Fibroblast of mammary gland (primary cell): ENCODE results near the gene MUC2.

Experiments used
- DNase-seq: peaks from one replicate; pipeline ENCODE4 v3.0.0-alpha.2; 2010; ENCODE audit warnings: low read depth
- H3K4me3 ChIP-seq: 2 replicates; pipeline ENCODE4 v1.5.1; 2011; ENCODE audit warnings: low read depth, mild to moderate bottlenecking, low read length, moderate library complexity; ENCODE audit not compliant: control insufficient read depth
- CTCF ChIP-seq: conservative IDR thresholded peaks from 2 replicates; pipeline ENCODE4 v1.5.1; 2011; ENCODE audit warnings: low read depth, low read length, inconsistent platforms; ENCODE audit not compliant: control insufficient read depth, insufficient read depth

The MUC2 gene

GRCh38 chr11:1033016-1033798, 41.5 kb upstream of the MUC2 start:
- H3K4me3 ChIP-seq: no peak overlapping the region
- TF ChIP-seq CTCF: no peak
- DNase-seq: no peak

DNA sequence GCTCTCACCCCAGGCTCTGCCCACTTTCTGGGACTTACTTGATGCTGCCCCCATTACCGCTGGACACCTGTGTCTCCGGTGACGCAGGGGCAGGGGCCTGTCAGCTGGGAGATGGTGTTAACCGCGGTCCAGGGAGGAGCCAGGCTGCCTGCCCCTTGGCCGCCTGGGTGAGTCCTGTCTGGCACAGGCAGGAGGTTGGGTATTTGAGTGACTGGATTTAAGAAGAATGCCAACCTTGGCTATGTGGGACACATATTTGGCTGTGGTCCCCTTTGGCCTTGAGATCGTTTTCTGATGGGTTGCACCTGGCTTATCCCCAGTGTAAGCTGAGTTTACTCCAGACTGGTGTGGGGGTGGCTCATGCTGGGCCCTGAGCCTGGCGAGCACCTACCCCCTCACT, 40.7 kb upstream of the MUC2 start:
- H3K4me3 ChIP-seq: no peak overlapping the region

DNA sequence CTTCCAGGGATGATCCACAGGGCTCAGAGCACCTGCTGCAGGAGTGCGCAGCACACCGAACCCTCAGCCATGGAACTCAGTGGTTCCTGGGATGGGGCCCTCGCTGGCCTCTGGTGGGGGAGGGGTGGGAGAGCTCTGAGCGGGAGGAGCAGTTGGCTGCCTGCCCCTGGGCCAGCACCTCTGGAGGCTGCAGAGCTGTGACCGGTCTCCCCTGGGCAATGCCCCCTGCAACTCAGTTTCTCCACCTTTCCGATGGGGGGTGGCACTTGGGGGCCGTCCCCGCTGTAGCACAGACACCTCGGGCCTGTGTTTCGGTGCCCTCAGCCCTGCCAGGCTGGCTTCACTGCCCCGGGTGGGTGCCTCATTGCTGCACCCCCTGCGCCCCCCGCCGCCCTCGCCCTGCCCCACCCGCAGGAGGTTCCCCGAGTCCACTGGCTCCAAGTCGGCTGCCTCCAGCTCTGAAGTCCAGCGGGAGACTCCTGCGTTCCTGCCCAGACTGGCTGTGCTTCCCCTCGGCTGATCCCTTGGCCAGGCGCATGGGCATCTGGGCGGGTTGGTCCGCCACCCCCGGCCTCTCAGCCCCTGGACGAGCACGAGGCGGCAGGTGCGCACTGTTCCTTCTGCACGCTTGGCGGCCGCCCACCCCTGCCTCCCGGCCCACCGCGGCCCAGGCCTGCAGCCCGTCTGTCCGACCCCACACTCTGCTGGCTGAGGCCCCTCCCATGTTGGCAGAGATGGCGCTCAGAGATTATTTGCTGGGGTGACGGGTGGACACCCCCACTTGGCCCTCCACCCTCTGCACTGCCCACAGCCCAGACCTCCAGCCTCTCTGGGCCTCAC, 40.0 kb upstream of the MUC2 start:
- no peak overlapping the region for H3K4me3 ChIP-seq
- no peak for DNase-seq
- no peak for TF ChIP-seq CTCF

More for the DNA sequence above, 40.7 kb upstream of the MUC2 start:
- no peak for TF ChIP-seq CTCF
- no peak for DNase-seq

- no peak for DNase-seq
- TF ChIP-seq CTCF: no peak
- no peak overlapping the region for H3K4me3 ChIP-seq
These were observed 38.9 kb upstream of the MUC2 start for GRCh38 chr11:1035577-1036283.

DNA sequence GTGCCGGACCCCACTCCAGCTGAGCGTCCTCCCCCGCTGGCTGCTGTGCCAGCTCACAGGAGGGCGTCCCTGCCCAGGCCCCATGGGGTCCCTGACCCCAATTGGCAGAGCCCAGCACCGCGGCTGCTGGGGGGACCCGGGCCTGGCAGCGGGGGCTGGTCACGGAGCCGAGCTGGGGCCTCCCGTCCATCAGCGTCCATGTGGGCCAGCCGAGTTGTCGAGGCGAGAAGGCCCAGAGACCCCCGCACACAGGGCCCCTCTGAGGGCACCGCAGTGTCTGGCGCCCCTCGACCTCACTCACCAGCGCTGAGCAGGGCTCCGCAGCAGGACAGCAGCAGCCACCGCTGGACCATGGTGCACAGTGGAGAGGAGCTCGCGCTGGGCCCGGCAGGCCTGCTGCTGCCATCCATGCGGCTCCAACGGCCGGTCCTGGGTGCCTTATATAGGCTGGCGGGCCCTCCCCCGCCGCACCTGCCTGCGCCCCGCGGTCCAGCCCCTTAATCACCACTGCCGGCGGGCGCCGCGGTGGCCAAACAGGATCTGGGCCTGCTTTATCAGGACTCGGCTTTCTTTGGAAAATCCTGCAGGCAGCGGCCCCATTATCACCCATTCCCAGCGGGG, 38.3 kb upstream of the MUC2 start, which contains the start of gene MUC6:
Gene MUC6 (minus strand): TSS at position 416 of the 621 bp plus-strand sequence. CDS start 63 bp downstream, at position 353.
- H3K4me3 ChIP-seq: no peak within 1 kb of the TSS
- no peak for TF ChIP-seq CTCF
- no peak for DNase-seq

GRCh38 chr11:1036931-1037330, 37.7 kb upstream of the MUC2 start:
- no peak for TF ChIP-seq CTCF
- H3K4me3 ChIP-seq: no peak overlapping the region
- no peak for DNase-seq
